SU-DHL-6 (cell line): Measurements from ENCODE around the gene LGALS16.

Experiments used
- H2AFZ ChIP-seq: fragments of 200-600 bp; sonication (generic); 2 replicates; pipeline ENCODE4 v1.6.1; 2014; ENCODE audit warnings: low read depth, mild to moderate bottlenecking, moderate library complexity, mixed read lengths, antibody characterized with exemption, low read length; ENCODE audit not compliant: severe bottlenecking
- H3F3A ChIP-seq: fragments of 200-600 bp; shearing (Covaris generic); 2 replicates; pipeline ENCODE4 v1.6.0; 2016; ENCODE audit warnings: antibody characterized with exemption, mild to moderate bottlenecking; ENCODE audit not compliant: insufficient read depth
- H3K27ac ChIP-seq: fragments of 200-600 bp; sonication (generic); 2 replicates; pipeline ENCODE4 v1.5.1; 2016; ENCODE audit warnings: low read depth, mild to moderate bottlenecking, low read length, moderate library complexity, mixed read lengths
- H3K27me3 ChIP-seq: fragments of 200-600 bp; sonication (generic), shearing (Covaris generic); 2 replicates; pipeline ENCODE4 v1.6.0; 2014; ENCODE audit warnings: mild to moderate bottlenecking, low read length
- H3K36me3 ChIP-seq: fragments of 200-600 bp; sonication (generic); 2 replicates; pipeline ENCODE4 v1.6.1; 2014; ENCODE audit warnings: mild to moderate bottlenecking, low read length, mixed read lengths
- H3K4me2 ChIP-seq: fragments of 300-600, 200-600 bp; shearing (Covaris generic), sonication (generic); 2 replicates; pipeline ENCODE4 v1.6.0; 2014; ENCODE audit warnings: low read length, low read depth, mild to moderate bottlenecking; ENCODE audit not compliant: poor library complexity, severe bottlenecking
- H3K4me3 ChIP-seq: fragments of 200-600 bp; sonication (generic); 2 replicates; pipeline ENCODE4 v1.5.1; 2014; ENCODE audit warnings: antibody characterized with exemption, low read length, mild to moderate bottlenecking, mixed read lengths; ENCODE audit not compliant: insufficient read depth, poor library complexity, severe bottlenecking
- H3K79me2 ChIP-seq: fragments of 200-600 bp; sonication (generic); 2 replicates; pipeline ENCODE4 v1.6.1; 2014; ENCODE audit warnings: mild to moderate bottlenecking, low read length, moderate library complexity; ENCODE audit not compliant: insufficient read depth
- H3K9ac ChIP-seq: fragments of 200-600 bp; sonication (generic); 2 replicates; pipeline ENCODE4 v1.7.0; 2014; ENCODE audit warnings: mild to moderate bottlenecking, low read length
- H3K9me2 ChIP-seq: fragments of 200-600 bp; sonication (generic); replicated peaks from 2 replicates; pipeline ENCODE4 v1.6.1; 2014; ENCODE audit warnings: low read length; ENCODE audit not compliant: insufficient read depth
- H3K9me3 ChIP-seq: fragments of 200-600 bp; sonication (generic); 2 replicates; pipeline ENCODE4 v1.6.1; 2014; ENCODE audit warnings: low read length, mixed read lengths; ENCODE audit not compliant: insufficient read depth
- H4K20me1 ChIP-seq: fragments of 200-600 bp; sonication (generic); 2 replicates; pipeline ENCODE4 v1.6.1; 2014; ENCODE audit warnings: low read depth, mild to moderate bottlenecking, antibody characterized with exemption, low read length, moderate library complexity, mixed read lengths
- EZH2phosphoT487 ChIP-seq: fragments of 200-600 bp; sonication (generic), shearing (Covaris generic); conservative IDR thresholded peaks from 2 replicates; pipeline ENCODE4 v1.6.1; 2018; ENCODE audit warnings: mild to moderate bottlenecking, antibody characterized with exemption, low read length, moderate library complexity, mixed read lengths
- TF ChIP-seq, protein P1 (sequence below): fragments of 200-600 bp; sonication (generic); IDR thresholded peaks from one replicate; pipeline ENCODE4 v1.5.1; 2017; ENCODE audit warnings: antibody characterized with exemption, mild to moderate bottlenecking, low read length, moderate library complexity; ENCODE audit not compliant: insufficient read depth, poor library complexity, severe bottlenecking

Gene LGALS16

DNA sequence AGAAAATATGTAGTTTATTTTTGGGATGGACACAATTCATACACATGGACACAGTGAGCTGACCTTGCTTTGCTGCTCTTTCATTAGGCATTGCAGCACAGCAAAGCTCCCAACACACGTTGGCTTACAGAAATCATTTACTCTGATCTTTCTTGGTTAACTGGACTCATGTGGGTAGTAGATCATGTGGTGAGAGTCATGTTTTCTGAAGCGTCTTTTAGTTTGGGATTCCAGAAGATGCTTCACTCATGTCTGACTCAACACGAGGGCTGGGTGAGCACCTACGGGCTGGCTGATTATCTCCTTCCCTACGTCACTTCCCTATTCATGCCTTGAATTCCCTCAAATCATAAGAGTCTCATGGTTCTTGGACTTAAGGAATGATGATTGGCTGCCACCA, 12.1 kb upstream of the LGALS16 start:
- H3K79me2 ChIP-seq, result no peaks in the 10 kb centered on the region
- no peaks in the 10 kb centered on the region for H3K9me3 ChIP-seq
- TF ChIP-seq EZH2phosphoT487, result no peak
- TF ChIP-seq, protein P1, sequence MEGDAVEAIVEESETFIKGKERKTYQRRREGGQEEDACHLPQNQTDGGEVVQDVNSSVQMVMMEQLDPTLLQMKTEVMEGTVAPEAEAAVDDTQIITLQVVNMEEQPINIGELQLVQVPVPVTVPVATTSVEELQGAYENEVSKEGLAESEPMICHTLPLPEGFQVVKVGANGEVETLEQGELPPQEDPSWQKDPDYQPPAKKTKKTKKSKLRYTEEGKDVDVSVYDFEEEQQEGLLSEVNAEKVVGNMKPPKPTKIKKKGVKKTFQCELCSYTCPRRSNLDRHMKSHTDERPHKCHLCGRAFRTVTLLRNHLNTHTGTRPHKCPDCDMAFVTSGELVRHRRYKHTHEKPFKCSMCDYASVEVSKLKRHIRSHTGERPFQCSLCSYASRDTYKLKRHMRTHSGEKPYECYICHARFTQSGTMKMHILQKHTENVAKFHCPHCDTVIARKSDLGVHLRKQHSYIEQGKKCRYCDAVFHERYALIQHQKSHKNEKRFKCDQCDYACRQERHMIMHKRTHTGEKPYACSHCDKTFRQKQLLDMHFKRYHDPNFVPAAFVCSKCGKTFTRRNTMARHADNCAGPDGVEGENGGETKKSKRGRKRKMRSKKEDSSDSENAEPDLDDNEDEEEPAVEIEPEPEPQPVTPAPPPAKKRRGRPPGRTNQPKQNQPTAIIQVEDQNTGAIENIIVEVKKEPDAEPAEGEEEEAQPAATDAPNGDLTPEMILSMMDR, result no peak
- H3K27ac ChIP-seq, result no peak overlapping the region
- no peak overlapping the region for H3K4me3 ChIP-seq
- H3K9me2 ChIP-seq, result no peaks in the 10 kb centered on the region
- no peaks in the 10 kb centered on the region for H4K20me1 ChIP-seq
- H3F3A ChIP-seq, result no peaks in the 10 kb centered on the region
- no peaks in the 10 kb centered on the region for H3K27me3 ChIP-seq
- no peak overlapping the region for H3K9ac ChIP-seq
- no peak overlapping the region for H3K4me2 ChIP-seq
- H2AFZ ChIP-seq, result no peak overlapping the region
- no peaks in the 10 kb centered on the region for H3K36me3 ChIP-seq

DNA sequence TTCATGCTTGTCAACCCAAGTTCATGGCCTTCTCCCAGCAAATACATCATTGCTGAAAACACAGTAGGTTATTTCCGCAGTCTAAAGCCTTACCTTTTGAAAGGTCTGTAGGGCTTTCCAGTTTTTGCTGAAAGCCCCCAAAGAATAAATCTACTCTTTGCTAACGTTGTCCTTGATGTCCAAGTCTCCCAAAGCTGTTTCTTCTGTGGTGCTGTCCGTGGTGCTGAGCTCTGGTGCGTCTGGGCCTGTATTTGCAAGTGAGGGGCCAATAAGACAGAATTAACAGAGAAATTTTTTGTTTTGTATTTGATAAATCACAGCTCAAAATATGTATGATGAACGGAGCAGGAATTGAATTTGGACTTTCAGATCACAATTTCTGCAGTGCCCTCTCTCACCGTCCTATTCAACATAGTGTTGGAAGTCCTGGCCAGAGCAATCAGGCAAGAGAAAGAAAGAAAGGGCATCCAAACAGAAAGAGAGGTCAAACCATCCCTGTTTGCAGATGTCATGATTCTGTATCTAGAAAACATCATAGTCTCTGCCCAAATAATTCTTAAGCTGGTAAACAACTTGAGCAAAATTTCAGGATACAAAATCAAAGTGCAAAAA, 9.8 kb upstream of the LGALS16 start:
- Histone ChIP-seq H3K4me3 (no peak overlapping the region), H4K20me1 (no peaks in the 10 kb centered on the region), H3F3A (no peaks in the 10 kb centered on the region), H2AFZ (no peak overlapping the region), H3K36me3 (no peaks in the 10 kb centered on the region), H3K9me3 (no peaks in the 10 kb centered on the region), H3K4me2 (no peak overlapping the region), H3K9me2 (no peaks in the 10 kb centered on the region), H3K27me3 (no peaks in the 10 kb centered on the region), H3K9ac (no peak overlapping the region), H3K79me2 (no peaks in the 10 kb centered on the region), H3K27ac (no peak overlapping the region)
- TF ChIP-seq, protein P1, result no peak
- no peak for TF ChIP-seq EZH2phosphoT487

DNA sequence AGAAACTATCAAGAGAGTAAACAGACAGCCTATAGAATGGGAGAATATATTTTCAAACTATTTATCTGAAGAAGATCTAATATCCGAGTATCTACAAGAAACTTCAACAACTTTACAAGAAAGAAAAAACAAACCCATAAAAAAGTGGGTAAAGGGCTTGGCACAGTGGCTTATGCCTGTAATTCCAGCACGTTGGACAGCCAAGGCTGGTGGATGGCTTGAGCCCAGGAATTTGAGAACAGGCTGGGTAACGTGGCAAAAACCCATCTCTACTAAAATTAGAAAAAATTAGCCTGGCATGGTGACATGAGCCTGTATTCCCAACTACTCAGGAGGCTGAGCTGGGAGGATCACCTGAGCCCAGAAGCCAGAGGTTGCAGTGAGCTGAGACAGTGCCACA, 7.8 kb upstream of the LGALS16 start:
- Histone ChIP-seq H3K27ac (no peak overlapping the region), H2AFZ (no peak overlapping the region), H4K20me1 (no peaks in the 10 kb centered on the region), H3K4me2 (no peak overlapping the region), H3K9me2 (no peaks in the 10 kb centered on the region), H3K27me3 (no peaks in the 10 kb centered on the region), H3K9me3 (no peaks in the 10 kb centered on the region), H3K4me3 (no peak overlapping the region), H3K36me3 (no peaks in the 10 kb centered on the region), H3F3A (no peaks in the 10 kb centered on the region), H3K79me2 (no peaks in the 10 kb centered on the region), H3K9ac (no peak overlapping the region)
- TF ChIP-seq, protein P1, result no peak
- TF ChIP-seq EZH2phosphoT487, result no peak
